GM18502 (cell line): ENCODE results near the gene ISM1.
A peak's percentile ranks its signal among the peaks of the same experiment; 100 is the strongest.

Experiments
- ATAC-seq: cut with Tn5 transposase; IDR thresholded peaks from one replicate; pipeline ENCODE4 v1.9.1; 2021; ENCODE audit warnings: mild to moderate bottlenecking; ENCODE audit not compliant: unreplicated experiment, poor library complexity

Gene ISM1

DNA sequence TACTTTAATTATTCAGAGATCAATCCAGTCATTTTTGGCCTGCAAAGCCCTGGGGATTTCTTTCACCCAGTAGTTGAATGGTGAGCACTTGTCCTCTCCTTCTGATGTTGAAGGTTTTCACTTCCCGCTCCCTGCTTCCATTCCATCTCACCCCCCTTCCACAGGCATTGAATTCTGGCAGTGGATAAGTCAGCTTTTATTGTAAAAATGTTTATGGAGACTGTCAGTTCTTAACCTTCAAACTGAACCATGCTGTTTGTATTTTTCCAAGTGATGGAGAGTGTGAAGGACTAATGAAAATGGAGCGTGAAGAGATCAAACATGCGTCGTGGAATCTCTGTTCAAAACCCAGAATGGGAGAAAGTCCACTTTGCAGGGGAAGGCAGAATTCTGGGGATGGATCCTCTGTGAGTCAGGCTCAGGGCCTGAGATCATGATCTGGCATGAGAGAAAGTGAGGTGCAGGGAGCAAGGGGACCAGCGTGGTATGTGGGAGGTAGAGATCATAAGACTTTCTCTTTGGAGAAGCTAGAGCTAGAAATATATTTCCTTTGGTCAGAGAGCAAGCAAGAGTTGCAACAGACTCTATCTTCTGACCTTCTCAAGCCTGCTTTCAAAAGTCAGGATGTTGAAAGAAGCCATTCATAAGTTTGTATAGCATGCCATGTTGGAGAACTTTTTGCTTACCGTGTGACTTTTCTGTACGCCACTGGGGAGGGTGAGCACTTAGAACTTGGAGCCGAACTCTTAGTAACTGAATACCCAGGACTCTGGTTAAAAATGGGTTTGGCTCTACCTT, 30.2 kb downstream of the ISM1 start:
- no peak for ATAC-seq

DNA sequence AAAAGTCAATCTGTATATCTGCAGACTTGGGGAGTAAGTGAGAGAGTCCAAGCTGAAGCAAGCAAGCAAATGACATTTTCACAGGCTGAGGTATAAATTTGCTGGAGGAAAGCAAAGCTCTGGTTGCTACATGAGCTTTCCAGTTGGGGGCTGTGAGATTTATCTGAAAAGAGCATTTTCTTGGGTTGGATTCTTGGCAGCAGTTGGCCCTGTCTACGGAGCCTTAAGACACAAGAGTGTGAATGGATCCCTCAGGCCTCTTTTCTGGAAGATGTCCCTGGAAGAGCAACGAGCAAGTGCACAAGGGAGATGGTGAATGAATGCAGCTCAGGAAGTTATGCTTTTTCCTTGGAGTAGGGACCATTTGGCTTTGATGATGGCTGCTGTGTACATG, 30.8 kb downstream of the ISM1 start:
- ATAC-seq: no peak

- ATAC-seq: no peak
Observed at GRCh38 chr20:13255356-13255755, 34.3 kb downstream of the ISM1 start.

DNA sequence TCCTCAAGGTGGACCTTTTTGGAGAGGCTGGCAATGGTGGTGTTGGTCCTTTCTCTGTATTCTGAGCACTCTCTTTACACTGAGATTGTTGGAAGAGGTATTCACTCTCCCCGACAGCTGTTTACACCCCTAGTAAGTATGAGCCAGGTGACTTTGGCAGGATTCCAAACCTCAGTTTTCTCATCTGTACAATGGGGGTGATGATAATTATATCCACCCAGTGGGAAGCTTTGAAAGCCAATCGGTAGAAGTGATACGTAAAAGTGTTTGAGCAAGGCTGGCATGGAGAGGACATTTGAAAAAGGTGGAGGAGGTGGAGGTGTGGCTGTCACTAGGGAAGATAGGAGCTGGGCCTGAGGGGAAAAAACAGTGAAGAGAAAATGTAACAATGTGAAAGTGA, 35.5 kb downstream of the ISM1 start:
- no peak for ATAC-seq

DNA sequence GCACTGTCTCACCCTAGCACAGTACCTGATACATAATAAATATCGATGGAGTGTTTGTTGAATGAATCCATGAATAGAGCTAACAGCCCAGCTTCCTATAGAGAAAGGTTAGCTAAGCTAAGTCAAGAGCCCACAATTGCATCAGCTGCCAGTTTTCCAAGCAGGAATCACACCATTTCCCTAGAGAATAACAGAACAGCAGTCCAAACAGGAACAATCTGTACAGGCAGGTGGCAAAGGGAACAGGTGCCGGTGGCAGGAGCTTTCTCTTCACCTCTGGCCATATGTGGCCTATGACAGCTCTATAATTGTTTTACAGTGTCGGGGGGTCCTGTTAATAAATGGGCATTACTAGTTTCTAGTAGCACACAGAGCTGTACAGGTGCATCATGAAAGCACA, 38.8 kb downstream of the ISM1 start:
- no peak for ATAC-seq

DNA sequence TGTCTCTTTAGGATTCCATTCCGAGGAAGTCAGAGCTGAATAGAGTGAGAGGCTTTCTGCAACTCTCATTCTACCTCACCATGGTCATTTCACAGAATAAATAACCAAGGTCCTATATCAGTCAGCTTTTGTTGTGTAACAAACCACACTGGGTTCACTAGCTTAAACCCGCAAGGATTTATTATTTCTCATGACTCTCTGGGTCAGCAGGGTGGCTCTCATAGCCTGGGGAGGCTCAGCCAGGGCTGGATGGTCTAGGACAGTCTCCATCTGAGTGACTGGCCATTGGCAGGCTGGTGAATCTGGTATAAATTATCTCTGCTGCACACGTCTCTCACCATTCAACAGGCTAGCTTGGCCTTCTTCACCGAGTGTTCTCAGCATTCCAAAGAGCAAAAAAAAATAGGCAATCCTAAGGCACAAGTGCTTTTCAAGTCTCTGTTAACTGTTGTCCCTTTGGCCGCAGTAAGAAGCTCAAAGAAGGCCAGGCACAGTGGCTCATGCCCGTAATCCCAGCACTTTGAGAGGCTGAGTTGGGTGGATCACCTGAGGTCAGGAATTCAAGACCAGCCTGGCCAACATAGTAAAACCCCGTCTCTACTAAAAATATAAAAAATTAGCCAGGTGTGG, 39.7 kb downstream of the ISM1 start:
- no peak for ATAC-seq

DNA sequence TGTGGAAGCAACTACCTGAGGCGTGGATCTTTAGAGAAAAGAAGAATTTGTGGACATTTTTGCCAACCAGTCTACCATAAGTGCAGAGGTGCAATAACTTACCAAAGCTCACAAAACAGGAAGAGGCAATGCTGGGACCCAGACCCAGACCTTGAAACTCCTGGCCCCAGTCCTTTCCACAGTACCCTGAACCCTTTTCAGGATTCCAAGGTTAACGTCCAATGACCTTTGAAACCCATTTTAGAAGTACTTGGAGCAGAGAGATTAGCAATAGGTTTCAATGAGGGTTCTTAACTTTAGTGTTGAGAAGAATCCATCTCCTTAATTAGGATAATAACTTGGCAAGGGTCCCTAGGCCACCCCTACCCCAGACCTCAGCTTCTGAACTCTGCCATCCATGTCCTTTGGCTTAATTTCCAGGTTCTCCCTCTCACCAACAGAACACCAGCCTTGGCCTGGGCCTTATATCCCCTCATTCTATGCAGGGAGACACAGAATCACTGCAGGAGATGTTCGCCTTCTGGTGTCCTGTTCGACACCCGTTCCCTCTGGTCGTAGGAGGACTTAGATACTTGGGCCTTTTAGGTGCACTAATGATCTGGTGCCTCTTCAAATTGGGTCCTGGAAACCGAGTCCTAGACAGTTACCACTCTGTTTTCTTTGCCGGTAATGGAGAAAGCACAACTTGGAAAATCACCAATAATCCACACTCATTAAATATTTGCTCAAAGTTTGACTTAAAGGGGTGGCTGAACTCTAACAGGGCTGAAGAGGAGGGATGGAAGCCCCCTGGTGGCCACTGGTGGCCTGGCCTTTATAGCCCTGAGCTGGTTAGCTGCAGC, 40.6 kb downstream of the ISM1 start:
- ATAC-seq: peak; percentile 77

GRCh38 chr20:13262302-13262650, 41.2 kb downstream of the ISM1 start:
- ATAC-seq: no peak

DNA sequence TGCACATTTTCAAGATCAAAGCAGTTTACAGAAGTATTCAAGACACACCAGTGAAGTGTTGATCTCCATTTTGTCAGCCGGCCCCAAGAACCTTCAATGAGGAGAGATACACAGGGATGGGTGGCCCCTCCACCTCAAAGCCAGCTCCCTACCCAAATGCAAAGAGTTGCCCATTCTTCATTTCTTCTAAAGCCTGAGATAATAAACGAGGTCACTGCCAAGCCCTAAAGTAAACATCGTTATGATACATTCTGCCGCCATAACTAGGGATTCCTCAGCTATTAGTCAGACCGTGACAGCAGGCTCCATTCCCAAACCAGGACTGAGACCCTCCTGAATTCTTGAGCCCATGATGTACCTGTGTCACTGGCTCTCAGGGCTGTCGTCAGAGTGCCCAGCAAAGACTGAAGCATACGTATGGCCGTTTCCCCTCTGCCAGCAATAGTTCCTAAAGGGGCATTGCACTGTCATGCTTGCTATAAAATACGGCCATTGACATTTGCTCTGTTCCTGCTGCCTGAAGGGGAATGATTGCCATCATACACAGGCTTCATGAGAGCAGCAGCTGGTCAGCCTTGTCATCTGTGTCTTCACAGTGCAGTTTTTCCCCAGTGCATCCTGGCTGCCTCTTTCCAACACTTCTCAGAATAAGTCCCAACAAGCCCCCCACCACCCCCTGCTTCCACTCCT, 41.7 kb downstream of the ISM1 start:
- no peak for ATAC-seq

DNA sequence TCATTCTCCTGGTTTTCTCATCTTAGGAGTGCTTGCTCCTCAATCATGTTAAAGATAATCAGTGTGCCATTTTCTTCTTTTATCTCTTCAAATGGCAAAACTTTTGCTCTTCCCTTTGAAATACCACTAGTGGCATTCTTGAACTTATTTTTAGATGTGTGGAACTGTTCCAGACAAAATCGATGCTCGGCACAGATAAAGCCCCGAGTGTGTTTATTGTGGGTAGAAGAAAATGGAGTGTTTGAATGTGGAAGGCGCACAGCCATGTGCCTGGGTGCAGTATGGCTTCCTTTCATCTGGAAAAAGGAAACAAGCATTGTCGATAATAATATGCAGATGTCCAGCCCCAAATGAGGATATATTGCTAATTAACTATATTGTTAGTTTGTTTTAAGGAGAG, 42.4 kb downstream of the ISM1 start:
- ATAC-seq: no peak

DNA sequence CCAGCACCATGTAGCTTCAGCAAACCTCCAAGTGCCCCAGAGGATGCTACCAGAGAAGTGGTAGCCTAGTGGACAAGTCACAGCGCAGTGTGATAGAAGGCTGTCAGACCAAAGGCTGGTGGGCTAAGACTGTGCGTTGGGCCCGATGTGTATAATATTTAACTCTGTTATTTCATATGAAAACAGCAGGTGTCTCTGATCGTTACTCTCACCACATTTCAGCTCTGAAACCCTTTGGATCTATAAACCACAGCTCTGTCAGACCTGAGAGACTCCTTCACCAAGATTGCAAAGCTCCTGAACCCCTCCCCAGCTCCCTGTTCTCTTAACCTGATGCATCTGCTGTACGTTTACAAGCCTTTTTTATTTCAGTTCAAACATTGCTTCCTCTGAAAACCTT, 43.8 kb downstream of the ISM1 start:
- no peak for ATAC-seq

DNA sequence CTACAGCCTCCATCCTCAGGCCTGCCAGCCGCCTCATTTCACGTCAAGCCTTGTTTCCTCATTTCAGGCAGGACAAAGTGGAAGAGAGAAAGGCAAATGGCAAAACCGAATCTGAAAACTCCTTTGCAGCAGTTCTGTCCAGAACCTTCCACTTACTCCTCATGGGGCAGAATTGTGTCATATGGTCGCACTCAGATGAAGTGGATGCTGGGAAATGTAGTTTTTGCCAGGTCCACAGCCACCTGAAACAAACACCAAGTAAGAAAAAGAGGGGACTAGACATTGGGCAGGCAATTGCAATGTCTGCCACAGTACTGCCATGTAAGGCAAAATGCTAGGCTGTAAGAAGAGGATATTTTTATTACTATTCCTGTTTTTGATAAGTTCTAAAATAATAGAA, 44.9 kb downstream of the ISM1 start:
- ATAC-seq: no peak

GRCh38 chr20:13267231-13267630, 46.2 kb downstream of the ISM1 start:
- ATAC-seq: no peak

GRCh38 chr20:13268953-13269352, 47.9 kb downstream of the ISM1 start:
- ATAC-seq: no peak

- no peak for ATAC-seq
Observed at GRCh38 chr20:13270211-13270610, 49.1 kb downstream of the ISM1 start.

GRCh38 chr20:13271098-13271497, 50.0 kb downstream of the ISM1 start:
- ATAC-seq: no peak

- ATAC-seq: no peak
Observed at GRCh38 chr20:13271977-13272975, 51.2 kb downstream of the ISM1 start.

- ATAC-seq: no peak
Observed at GRCh38 chr20:13274275-13274861, 53.3 kb downstream of the ISM1 start.

DNA sequence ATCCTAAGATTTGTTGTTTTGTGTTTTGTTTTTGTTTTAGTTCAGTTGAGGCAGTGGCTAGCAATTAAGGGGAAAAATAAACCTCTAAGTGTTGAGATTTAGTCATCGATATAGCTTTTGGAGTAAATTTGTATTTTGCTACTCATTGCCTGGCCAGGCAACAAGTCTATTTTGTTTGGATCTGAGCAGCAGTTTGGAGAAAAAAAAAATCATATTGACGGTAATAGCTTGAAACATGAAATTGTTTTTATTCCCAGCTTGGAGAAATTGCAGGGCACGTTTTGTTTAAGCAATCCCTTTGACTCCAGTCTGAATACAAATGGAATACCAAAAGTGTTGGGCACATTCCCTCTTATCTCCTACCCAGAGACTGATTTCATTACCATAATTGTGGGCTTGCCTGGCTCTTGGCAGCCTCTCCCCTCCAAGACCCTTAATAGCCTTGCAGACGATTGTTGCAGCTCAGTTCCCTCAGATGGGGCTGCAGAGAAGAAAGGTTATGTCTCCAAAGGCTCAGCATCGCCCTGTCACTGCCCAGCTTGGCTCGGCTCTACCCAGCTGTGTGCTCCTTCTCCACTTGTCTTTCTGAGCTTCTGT, 56.0 kb downstream of the ISM1 start:
- ATAC-seq: no peak
